HG02610 (cell line): ENCODE data around the gene RNF182.
"Not testable (repeated sequence)": the region's sequence is repeated elsewhere in the genome, so short reads cannot be mapped to it uniquely, and the experiment has no call there.

Source experiments
- ATAC-seq: cut with Tn5 transposase; IDR thresholded peaks from one replicate; pipeline ENCODE4 v1.9.1; 2021; ENCODE audit warnings: mild to moderate bottlenecking, moderate library complexity; ENCODE audit not compliant: unreplicated experiment

Gene RNF182

GRCh38 chr6:13952101-13952500 is 27.3 kb downstream of the RNF182 start:
- no peak for ATAC-seq

- no peak for ATAC-seq
Observed at GRCh38 chr6:13953061-13953705, 28.4 kb downstream of the RNF182 start.

DNA sequence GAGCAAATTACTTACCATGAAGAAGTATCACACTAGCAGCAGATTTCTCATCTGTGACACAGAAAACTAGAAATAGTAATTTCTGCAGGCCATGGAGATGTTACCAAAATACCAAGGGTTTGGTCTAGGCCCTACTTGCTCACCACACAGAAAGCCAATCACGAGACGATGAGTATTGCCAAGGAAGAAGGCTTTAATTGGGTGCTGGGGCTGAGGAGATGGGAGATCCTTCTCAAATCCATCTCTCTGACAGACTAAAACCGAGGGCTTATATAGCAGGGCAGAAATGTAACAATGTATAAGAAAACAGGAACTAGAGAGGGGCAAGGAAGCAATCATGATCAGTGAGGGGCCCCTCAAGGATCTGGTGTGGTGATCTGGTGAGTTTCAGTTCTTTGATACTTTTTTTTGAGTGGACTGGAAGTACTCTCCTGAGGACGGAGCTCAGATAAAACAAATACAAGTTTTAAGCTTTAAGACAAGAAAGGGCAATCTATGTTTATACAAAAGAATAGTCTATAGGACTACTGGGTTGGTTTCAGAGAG is 40.9 kb downstream of the RNF182 start:
- ATAC-seq = no peak

- no peak for ATAC-seq
Observed at GRCh38 chr6:13971303-13971702, 46.6 kb downstream of the RNF182 start.

GRCh38 chr6:13972602-13973001 is 47.9 kb downstream of the RNF182 start:
- not testable (repeated sequence) for ATAC-seq

- ATAC-seq = not testable (repeated sequence)
Observed at GRCh38 chr6:13973422-13973821, 48.7 kb downstream of the RNF182 start.

GRCh38 chr6:13978102-13978640 is 53.4 kb downstream of the RNF182 start:
- no peak for ATAC-seq

GRCh38 chr6:13978787-13979186 is 54.0 kb downstream of the RNF182 start:
- ATAC-seq = no peak

- ATAC-seq = no peak
Observed at GRCh38 chr6:13979284-13980171, 54.8 kb downstream of the RNF182 start.

DNA sequence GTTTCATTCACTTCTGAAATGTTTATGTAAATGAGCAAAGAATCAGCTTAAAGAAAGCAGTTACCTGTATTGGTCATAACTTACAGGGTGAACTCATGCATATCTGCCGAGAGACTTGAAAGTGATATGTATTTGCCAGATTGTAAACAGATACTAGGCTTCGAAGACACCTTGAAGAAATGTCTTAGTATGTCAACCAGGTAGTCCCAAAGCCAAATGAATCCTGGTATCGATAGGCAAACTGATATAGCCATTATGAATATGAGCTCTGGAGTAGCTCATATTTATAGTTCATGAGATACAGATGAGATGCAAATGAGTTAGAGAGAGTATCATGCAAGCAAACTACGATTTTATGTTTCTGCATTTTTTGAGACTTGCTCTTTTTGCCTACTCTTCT is 55.8 kb downstream of the RNF182 start:
- no peak for ATAC-seq

DNA sequence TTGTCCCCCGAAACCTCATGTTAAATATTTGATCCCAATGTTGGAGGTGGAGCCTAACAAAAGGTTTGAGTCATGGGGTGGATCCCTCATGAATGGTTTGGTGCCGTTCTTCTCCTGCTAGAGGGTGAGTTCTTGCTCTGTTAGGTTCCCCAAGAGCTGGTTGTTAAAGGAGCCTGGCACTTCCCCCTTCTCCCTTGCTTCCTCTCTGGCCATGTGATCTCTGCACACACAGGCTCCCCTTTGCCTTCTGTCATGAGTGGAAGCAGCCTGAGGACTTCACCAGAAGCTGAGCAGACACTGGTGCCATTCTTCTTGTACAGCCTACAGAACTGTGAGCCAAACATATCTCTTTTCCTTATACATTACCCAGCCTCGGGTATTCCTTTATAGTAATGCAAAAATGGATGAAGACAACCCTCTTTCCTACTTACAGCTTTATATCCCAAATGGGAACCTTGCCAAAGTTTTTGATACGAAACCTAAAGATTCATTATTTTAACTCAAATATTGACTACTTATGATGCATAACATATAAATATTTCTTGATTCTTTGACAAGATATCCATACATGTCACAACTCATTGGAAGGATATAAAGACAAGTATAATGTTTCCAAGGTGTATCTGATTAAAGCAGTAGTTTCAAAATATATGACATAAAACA is 61.0 kb downstream of the RNF182 start:
- ATAC-seq = no peak

DNA sequence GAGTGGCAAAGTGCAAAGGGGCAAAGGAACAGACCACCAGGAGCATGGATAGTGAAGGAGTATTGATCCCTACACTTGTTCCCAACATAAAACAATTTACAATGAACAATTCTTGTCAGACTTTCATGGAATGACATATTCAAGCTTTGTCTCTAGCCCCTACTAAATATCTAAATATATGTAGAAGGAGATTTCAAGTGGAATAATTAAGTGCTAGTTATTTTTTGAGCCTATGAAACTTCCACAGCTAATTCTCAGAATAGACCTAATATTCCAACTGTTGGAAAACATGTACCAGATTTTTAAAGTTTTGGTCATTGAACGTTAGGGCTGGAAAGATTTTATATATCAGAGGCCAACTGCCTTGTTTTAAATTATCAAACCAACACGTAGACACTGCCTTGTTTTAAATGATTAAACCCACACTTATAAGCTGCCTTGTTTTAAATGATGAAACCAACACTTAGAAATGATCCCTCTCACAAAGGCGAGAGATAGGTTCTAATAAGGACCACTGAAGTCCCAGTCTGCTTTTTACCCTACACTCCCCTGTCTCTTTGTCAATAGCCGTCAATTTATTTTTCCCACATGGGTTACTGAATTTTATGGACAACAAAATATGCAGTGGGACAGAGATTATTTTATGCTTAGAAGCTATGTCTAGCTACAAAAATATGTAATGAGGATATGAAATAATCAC is 62.1 kb downstream of the RNF182 start:
- no peak for ATAC-seq

GRCh38 chr6:13987400-13987865 is 62.7 kb downstream of the RNF182 start:
- ATAC-seq = no peak

DNA sequence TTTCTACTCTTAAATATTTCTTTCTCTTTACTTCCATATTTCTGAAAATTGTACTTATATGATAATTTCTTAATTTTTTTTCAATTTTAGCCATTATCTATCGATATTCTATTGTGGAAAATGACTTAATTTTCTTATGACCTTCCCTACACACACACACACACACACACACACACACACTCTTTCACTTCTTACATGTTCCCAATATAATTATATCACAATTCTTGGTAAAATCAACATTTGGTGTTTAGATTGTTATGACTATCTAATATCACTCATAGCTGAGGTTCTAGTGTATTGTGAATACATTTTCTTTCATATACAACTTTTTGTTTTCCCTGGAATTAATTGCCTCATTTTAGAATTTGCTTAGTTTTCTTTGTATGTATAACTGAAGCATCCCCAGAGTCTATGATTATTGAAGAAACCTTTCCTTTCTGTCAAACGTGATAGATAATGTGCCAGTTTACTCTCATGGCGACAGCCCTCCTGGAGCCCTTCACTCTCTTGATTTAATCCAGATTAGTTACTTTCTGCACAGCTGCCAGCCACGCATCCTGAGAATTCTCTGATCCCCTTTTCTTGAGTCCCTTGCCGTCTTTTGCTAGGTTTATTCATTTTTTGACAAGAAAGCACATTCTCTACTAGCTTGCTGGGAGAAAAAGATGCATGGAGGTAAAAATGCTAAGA is 63.4 kb downstream of the RNF182 start:
- ATAC-seq = no peak

GRCh38 chr6:13988908-13989307 is 64.2 kb downstream of the RNF182 start:
- ATAC-seq = no peak

GRCh38 chr6:13989496-13990144 is 64.9 kb downstream of the RNF182 start:
- ATAC-seq = no peak

- no peak for ATAC-seq
Observed at GRCh38 chr6:13990796-13991195, 66.0 kb downstream of the RNF182 start.

- ATAC-seq = no peak
Observed at GRCh38 chr6:13991393-13991792, 66.6 kb downstream of the RNF182 start.

- no peak for ATAC-seq
Observed at GRCh38 chr6:13992417-13993055, 67.8 kb downstream of the RNF182 start.
